Measurements from ENCODE around the gene GNAT1.
"Not testable (repeated sequence)": the region's sequence is repeated elsewhere in the genome, so short reads cannot be mapped to it uniquely, and the experiment has no call there.

Gene GNAT1

GRCh38 chr3:50224639-50225038, 33.2 kb downstream of the GNAT1 start:
- DNase-seq = no peak

DNA sequence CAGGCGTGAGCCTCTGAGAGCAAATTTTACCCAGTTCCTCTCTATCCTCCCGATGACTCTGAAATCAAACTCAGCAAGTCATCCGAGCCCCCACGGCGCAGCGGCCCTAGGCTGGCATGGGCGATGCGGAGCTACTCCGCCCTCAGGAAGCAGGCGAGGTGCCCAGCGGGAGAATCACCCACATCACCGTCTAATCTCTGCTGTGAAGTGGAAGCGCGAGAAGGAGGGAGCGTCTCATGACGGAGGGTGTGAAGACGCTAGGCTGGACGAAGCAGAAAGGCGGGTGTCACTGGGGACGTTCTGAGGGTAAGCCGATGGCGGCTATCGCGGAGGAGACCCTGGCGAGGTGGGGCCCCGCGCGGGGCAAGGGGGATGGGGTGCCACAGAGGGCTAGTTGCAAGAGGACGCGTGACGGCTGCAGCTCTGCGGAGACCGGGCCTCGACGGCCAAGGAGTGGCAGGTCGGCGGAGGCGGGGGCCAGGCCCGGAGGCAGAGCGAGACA, 35.5 kb downstream of the GNAT1 start:
- DNase-seq = peak; percentile 30

GRCh38 chr3:50227390-50228183, 36.2 kb downstream of the GNAT1 start:
- peak; percentile 87 for DNase-seq

DNA sequence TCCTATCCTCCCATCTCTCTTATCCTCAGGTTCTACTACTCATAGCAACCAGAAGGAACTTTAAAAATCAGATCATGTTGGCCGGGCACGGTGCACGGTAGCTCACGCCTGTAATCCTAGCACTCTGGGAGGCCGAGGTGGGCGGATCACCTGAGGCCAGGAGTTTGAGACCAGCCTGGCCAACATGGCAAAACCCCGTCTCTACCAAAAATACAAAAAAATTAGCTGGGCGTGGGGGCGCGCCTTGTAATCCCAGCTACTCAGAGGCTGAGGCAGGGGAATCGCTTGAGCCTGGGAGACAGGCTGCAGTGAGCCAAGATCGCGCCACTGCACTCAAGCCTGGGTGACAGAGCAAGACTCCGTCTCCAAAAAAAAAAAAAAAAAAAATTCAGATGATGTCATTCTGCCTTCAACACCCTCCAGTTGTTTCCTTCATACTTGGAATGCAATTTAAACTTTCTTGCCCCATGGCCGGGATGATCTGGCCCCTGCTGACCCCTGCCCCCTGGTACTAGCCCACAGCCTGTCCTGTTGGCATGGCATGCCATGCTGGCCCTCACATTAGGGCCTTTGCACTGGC, 36.9 kb downstream of the GNAT1 start:
- DNase-seq = not testable (repeated sequence)

DNA sequence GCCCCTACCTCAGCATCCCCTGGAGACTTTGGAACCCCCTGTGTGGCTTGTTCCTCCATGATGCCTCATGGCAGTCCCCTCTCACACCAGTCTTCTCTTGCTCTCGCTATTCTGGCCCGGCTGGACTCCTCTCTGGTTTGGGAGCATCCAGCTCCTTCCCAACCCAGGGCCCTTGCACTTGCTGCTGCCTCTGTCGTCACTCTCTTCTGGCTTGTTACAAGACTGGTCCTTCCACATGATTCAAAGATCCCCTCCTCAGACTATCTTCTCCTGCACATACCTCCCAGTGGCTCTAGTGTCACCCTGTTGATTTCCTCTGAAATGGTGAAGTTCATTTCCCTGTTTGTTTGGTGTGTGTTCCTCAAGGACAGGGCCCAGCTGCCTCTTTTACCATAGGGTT, 38.1 kb downstream of the GNAT1 start:
- DNase-seq = no peak

GRCh38 chr3:50230104-50230793, 38.8 kb downstream of the GNAT1 start:
- DNase-seq = no peak

DNA sequence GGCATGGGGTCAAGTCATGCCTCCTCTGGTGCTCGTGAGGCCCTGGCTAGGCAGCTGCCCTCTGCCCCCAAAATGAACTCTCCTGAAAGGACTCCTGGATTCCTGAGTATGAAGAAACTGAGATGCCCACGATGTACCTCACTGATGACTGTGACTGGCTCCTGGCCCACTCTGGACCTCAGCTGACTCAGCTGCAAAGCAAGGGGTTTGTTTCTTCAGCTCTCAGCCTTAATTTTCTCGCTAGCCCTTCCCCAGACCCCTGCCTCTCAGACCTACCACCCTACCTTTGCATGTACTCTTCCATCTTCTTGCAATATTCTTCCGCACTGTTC, 39.4 kb downstream of the GNAT1 start:
- no peak for DNase-seq

DNA sequence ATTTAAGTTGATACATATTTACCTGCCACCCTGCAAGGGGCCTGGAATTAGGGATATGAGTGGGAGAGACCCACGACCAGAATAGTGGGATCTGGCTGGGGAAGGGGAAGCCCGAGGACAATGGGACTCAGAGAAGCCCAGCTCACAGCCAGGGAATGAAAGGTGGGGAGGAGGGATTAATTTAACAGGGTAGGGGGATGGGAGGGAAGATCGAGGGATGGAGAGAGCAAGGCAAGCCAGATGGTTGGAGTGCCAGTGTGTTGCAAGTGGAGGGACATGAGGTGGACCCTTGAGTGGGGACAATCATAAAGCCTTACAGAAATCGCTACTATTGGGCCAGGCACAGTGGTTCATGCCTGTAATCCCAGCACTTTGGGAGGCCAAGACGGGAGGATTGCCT, 40.2 kb downstream of the GNAT1 start:
- no peak for DNase-seq

DNA sequence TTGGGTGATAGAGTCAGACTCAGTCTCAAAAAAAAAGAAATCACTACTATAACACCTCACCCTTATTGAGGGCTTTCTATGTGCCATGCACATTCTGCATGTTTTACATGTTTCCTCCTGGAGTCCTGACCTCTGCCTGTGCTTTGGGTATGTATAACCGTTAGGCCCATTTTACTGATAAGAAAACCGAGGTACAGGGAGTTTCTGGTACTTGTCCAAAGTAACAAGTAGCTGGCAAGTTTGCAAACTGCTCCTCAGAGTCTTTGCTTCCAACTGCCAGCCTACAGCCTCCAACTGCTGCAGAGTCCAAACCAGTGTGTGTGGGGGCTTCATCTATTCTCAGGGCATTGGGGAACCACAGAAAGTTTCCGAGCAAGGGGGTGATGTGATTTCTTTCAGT, 40.9 kb downstream of the GNAT1 start:
- DNase-seq = no peak

GRCh38 chr3:50233176-50233575, 41.8 kb downstream of the GNAT1 start:
- no peak for DNase-seq

DNA sequence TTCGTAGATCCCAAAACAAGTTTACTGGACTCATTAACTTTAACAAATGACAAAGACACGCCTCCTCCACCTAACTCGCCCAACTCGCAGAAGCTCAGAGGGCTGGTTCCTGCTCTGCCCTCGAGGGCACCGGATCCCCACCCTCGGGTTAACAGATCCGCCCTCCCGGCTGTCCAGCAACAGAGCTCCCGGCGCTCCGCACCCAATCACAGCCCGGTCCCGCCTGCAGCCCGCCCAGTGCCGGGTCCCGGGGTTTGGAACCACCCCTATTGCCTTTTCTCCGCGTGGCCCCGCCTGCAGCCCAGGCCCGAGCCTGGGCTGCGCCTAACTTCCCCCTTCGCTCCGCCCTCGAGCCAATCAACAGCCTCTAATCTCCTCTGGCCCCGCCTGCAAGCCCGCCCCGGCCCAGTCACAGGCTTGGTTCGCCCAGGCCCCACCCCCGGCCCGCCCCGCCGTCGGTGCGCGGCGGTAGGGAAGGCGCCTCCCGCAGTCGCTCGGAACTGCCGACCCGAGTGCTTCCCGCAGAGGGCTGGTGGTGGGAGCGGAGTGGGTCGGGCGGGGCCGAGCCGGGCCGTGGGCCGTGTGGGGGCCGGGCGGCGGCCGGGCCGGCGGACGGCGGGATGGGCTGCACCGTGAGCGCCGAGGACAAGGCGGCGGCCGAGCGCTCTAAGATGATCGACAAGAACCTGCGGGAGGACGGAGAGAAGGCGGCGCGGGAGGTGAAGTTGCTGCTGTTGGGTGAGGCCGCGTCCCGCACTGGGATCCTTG, 44.5 kb downstream of the GNAT1 start, which contains the start of gene GNAI2:
Gene GNAI2 (plus strand): TSS at position 489 of the 768 bp plus-strand sequence. CDS start 132 bp downstream, at position 621.
- DNase-seq = peak; percentile 97

DNA sequence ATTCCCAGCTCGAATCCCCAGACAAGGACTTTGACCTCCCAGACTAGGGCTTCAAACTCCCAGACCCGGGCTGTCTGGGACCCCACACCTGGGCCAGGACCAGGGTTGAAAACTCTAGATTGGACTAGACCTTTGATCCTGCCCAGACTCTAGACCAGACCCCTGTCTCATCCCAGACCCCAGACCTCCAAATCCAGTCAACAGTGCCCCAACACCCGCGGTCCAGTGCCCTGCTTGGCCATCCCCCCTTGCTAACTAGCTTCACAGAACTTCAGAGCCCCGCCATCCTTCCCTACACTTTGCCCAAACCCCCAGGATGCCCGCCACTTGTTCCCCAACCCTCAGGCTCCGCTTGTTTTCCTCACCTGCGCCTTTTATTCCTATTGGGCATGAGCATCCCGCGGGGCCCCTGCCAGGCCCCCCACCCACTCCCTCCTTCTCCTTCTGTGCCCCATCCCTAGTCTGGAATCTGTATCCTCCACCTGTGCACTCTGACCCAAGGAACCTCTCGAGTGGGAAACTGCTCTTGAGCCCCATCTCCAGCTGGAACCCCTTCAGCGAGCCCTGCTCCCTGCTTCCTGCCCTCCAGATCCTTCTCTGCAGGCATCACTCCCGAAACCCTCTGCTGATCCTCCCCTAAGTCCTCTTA, 45.2 kb downstream of the GNAT1 start:
- no peak for DNase-seq

DNA sequence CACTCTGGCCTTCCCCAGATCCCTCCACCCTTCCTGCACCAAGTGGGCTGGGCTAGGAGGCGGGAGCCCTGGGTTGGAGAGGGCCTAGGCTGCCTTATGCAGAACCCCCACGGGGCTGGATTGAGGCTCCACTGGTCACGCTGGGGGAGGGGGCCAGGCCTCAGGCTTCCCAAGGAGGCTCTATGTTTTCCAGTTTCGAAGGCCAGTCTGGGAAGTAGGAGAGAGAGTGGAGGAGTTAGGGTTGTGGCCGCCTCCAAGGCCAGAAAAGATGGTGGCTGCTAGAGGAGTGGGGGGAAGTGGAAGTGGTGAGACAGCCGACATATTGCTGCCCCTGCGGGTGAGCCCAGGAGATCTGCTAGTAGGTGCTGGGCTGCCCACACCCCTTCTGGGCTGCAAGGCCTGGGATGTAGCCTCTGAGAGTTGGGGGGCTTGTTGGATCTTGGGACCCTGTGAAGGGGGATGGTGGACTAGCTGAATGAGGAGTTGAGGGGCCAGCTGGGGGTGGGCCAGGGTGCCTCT, 45.8 kb downstream of the GNAT1 start:
- DNase-seq = no peak

DNA sequence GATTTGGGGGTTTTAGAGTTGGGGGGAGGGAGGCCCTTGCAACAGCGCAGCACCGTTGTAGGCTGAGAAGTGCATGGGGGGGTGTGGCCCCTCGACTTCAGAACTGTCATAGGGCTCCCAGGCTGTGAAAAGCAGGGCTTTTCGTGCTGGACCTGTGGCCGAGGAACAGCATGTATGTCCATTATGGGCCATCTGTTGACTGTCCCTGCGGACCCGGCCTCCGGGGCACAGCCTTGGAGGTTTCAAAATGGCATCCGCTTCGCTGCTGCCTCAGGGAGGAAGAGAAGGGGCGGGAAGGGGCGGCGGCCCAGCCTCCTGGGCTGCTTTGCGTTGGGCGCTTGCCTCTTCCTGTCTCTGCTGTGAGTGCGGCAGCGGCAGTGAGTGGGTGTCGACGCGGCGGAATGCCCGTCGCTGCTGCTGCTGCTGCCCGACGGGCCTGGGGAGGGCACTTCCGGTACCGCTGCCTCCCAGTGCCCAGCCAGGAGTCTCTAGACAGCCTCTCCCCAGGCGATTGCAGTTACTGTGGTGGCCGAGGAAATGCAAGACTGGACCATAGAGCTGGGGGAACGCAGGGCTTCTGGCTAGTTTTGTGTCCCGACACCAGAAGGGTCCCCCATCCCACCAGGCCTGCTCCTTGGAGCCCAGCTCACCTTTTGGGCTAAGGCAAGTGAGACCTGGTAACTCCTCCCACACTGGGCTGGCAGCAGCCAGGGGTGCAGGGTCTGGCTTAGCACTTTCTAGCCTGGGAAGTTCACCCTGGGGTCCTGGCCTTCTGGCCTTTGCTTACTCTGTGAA, 46.5 kb downstream of the GNAT1 start:
- peak; percentile 76 for DNase-seq

DNA sequence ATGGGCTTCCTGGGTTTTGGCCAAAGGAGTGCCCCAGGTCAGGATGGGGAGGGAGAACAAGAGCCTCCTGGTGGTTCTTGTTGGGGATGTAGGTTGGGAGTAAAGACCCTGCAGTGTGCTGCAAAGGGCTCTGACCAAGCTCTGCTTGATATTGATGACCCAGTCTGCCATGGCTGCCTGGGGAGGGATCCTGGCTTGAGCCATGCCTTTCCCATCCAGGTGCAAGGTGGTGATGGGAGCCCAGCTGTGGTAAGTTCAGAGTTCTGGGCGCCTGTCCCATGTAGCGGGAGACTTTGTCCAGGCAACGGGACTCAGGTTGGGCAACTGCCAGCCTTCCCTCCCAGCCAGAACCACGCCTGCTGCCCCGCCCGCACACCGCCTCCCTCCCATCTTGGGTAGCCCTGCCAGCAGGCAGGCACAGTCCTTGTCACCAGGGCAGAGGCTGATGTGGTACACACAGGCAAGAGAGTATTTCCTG, 47.2 kb downstream of the GNAT1 start:
- no peak for DNase-seq

GRCh38 chr3:50239649-50240048, 48.2 kb downstream of the GNAT1 start:
- no peak for DNase-seq

- no peak for DNase-seq
Observed at GRCh38 chr3:50241163-50241562, 49.8 kb downstream of the GNAT1 start.

DNA sequence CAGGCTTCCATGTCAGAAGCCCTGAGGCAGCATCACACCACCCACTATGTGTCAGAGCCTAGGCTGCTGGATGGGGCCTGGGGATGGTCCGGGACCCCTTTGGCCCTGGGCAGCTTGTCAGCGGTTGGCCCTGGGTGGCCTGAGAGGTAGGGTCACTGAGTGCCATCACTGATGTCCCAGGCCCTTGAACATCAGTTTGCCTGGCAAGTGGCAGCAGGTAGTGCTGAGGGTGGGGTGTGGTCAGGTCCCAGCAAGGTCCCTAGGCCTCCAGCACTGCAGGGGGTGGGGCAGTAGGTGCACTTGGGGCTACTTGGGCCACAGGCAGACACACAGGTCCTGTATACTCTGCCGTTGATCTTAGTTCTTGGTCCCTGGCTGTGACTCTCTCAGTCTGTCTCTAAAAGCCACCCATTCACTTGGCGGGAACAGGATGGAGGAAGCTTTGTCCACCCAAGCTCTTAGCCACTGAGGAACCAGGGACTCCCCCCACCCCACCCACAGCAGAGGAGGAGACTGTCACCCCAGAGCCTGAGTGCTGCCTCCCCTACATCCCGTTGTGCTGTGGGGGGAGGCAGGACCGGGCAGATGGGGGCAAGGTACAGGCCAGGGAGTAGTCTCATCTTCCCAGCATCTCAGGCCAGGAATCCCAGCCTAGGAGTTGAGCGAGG, 50.4 kb downstream of the GNAT1 start:
- no peak for DNase-seq

- DNase-seq = no peak
Observed at GRCh38 chr3:50242381-50242770, 51.0 kb downstream of the GNAT1 start.

DNA sequence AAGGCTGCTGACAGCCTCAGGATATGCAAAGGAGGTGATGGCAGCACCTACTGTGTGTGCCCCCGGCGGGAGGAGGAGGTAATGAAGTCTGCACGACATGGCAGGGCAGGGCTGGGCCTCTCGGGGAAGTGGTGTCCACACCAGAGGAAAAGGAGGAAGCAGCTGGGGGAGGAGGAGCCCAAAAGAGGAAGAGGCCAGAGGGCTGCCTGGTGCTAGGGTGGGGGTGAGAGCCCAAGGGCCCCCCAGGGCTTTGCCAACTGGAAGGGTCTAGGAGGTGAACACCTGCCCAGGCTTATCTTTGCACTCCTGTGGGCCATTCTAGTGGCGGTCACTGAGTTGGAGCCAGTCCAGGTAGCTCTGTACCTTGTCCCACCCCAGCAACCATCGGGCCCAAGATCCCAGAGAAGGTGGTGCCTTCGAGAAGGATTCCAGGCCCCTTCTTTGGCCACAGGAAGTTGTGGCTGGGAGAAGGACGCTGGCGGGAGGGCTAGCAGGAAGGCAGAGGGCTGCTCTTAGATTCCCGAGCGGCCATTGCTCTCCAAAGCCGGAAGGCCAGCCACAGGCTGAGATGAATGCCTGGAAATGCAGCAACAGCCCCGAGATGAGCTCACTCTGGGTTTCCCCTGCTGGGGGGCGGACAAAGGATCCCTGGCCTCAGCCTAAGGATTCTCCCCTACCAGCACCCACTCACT, 51.6 kb downstream of the GNAT1 start:
- no peak for DNase-seq

All from T-helper 9 cell (primary cell).